GM18511 (cell line): ENCODE results near the gene ZNF536.
"Not testable (repeated sequence)": the region's sequence is repeated elsewhere in the genome, so short reads cannot be mapped to it uniquely, and the experiment has no call there.

ENCODE experiments used
- ATAC-seq: cut with Tn5 transposase; IDR thresholded peaks from one replicate; pipeline ENCODE4 v1.9.1; 2021; ENCODE audit warnings: mild to moderate bottlenecking, moderate library complexity; ENCODE audit not compliant: unreplicated experiment

Gene ZNF536

GRCh38 chr19:30408734-30409301, 36.6 kb downstream of the ZNF536 start:
- ATAC-seq, result no peak

GRCh38 chr19:30411714-30412113, 39.5 kb downstream of the ZNF536 start:
- no peak for ATAC-seq

DNA sequence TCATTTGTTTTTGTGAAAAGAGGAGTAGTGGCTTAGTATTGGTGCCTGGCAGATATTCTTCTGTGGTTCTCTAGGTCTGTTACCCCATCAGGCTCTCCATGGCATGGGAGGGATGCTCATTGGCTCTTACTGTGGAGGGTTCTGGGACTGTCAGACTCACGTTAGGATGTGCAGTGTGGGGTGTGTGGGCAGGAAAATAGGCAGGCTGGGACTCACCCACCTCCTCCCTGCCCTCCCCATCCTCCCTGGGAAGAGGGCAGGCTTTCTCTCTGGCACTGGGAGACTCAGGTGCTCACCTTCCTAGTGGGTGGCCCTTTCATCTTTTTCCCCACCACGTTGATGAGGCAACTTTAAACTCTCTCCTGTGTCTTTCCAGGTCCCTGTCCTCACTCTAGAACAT, 44.2 kb downstream of the ZNF536 start:
- ATAC-seq, result no peak

DNA sequence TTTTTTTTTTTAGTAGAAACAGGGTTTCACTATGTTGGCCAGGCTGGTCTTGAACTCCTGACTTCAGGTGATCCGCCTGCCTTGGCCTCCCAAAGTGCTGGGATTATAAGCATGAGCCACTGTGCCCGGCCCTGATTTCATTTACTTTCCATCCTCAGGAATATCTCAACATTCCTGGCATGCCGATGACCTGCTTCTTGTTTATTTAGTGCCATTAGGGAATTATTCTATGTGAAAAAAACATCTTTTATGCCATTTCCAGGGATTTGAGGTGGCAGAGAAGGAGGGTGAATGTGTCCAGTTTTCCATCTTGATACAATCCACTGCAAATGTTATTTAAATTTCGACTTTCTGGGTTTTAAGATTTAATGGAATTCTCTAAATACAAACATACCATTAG, 45.0 kb downstream of the ZNF536 start:
- not testable (repeated sequence) for ATAC-seq

- ATAC-seq, result no peak
Measured at GRCh38 chr19:30419568-30420180, 47.5 kb downstream of the ZNF536 start.

DNA sequence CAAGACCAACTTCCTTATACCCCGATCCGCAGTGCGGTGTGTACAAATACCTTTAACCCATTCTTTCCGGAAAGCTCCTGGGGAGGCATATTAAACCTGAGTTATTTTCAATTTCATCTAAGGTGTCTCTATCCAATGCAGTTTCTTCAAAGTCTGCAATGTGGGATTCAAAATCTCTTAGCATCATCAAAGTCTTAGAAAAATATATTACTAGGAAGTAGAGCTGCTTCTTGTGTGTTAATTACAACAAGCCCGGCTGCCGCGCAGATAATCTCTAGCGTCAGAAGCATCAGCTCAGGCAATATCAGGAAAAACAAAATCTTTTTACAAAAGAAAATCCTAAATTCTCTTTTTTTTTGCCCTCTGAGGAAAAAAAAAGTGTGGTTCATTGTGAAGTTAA, 48.1 kb downstream of the ZNF536 start:
- ATAC-seq, result no peak

DNA sequence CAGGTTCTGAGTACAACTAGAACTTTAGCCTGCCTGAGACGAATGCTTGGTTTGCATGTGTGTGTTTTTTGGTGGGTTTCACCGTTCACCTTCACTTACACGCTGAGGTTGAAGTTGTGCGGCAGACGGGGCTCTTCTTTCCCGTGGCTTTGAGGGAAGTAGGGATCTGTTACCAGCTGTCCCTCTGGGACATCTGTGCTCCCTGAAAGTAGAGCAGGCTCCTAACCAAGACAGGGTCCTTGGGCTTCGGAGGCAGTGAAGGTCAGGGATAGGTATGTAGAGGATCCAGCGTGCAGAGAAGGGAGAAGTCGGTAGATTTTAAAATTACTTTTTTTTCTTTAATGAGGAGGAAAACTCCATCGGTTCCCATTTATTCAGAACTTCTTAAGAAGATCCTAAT, 48.7 kb downstream of the ZNF536 start:
- no peak for ATAC-seq

DNA sequence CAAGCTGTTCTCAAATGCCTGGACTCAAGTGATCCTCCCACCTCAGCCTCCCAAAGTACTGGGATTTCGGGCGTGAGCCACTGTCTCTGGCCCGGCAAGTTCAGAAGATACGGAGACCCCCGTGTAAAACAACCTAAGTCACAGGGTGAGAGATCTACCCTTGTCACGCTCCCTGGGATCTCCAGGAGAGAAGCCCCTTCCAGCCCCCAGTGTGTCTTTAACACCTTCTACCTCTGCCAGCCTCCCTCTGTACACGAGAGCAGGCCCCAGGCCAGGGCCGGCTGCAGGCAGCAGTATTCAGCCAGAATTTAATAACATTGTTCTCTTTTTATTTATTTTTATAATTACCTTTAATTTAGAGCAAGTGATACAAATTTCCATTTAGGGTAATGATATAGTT, 49.4 kb downstream of the ZNF536 start:
- no peak for ATAC-seq

GRCh38 chr19:30423481-30423880, 51.3 kb downstream of the ZNF536 start:
- ATAC-seq, result no peak

- ATAC-seq, result no peak
Measured at GRCh38 chr19:30425885-30426838, 54.0 kb downstream of the ZNF536 start.

DNA sequence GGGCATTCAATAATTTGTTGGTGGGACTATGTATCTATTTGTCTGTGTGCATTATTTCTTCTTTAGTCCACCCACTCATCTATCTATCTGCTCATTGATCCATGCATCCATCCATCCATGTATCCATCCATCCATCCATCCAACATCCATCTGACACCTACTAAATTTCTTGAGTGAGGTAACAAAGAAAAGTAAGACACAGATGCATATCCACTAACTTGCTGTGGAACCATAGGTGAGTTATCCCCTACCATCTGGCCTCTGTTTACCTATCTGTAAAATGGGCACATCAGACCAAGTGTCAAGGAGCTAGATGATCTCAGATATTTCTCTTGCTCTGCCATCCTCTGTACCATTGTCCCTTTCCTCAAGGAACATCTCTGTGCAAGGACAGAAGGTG, 54.7 kb downstream of the ZNF536 start:
- no peak for ATAC-seq

DNA sequence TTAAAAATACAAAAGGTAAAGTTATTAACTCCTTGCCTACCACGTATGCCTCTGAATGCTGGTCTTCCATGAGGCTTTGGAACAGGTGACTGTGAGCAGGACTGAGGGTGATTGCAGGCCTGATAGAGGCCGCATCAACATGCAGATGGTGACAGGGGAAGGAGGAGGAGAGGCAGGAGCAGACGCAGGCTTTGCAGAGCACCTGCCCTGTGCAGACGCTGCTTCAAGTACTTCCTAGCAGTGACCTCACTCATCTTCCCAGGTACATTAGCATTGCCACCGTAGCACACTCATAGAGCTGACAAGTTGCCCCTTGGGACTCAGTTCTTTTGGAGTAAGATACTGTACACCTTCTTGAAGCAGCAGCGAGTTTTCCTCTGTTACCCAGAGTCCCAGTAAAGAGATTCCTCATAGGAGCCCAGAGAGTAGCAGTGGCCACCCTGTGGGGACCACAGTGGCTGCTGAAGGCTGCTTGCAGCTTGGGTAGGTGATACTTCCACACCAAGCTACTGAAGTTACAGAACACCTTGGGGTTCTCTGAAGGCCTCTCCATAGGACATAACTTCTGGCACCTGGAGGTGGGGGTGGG, 56.0 kb downstream of the ZNF536 start:
- ATAC-seq, result no peak

DNA sequence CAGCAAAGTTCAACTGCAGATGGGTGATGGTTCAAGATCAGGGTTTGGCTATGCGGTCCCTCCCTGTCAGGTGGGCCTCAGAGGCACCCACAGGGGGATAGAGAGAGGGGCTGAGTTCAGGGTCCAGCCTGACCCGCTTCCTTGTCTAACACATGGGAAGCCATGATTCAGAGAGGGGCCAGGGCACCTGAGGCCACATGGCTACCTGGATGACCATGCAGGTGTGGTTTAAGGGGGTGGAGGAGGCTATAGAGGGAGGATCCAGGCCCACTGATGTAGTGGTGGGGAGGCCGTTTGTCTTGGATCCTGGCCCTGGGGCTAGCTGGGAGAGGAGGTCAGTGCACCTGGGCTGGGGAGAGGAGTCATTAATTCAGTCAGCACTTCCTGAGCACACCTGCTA, 56.7 kb downstream of the ZNF536 start:
- ATAC-seq, result no peak

GRCh38 chr19:30430206-30430734, 58.1 kb downstream of the ZNF536 start:
- ATAC-seq, result no peak

DNA sequence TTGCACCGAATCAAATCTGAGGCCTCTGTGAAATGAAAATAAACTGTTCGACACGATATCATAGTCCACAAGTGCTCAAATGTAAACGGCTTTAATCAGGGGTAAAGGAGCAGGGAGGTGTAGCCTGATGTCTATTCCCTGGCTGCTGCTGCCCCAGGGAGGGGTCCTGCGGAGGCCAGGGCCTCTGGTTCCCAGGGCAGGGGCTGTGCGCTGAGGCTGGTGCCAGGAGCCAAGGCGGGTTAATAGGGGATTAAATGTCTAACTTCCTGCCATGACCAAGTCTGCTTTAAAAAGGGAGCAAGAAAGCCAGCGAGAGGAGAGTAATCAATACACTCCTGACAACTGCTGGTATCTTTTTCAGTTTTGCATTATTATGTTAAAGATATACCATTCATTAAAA, 59.4 kb downstream of the ZNF536 start:
- no peak for ATAC-seq

DNA sequence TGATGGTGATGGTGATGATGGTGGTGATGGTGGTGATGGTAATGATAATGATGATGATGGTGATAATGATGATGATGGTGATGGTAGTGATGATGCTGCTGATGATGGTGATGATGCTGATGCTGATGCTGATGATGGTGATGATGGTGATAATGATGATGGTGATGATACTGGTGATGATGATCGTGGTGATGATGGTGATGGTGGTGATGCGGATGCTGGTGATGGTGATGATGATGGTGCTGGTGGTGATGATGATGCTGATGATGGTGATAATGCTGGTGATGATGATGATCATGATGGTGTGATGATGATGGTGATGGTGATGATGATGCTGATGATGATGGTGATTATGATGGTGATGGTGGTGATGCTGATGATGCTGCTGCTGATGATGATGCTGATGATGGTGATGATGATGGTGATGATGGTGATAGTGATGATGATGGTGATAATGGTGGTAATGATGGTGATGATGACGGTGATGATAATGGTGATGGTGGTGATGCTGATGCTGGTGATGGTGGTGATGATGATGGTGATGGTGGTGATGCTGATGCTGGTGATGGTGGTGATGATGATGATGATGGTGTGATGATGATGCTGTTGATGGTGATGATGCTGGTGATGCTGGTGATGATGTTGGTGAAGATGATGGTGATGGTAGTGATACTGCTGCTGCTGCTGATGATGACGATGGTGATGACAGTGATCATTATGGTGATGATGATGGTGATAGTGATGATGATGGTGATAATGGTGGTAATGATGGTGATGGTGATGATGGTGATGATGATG, 62.8 kb downstream of the ZNF536 start:
- no peak for ATAC-seq

DNA sequence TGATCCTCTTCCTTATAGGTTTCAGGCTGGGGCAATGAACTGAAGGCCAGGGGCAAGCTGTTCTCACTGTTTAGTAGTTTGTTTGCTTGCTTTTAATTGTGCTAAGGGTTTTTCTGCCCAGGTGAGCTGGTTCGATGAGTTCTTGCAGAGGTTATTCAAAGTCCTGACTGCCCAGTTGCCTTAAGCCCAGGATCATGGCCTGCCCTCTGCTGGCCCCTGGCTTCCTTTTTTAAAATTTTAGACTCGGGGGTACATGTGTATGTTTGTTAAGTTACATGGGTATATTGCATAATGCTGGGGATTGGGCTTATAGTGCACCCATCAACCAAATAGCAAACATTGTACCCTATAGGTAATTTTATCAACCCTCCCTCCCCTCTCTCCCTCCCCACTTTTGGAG, 65.7 kb downstream of the ZNF536 start:
- ATAC-seq, result no peak

DNA sequence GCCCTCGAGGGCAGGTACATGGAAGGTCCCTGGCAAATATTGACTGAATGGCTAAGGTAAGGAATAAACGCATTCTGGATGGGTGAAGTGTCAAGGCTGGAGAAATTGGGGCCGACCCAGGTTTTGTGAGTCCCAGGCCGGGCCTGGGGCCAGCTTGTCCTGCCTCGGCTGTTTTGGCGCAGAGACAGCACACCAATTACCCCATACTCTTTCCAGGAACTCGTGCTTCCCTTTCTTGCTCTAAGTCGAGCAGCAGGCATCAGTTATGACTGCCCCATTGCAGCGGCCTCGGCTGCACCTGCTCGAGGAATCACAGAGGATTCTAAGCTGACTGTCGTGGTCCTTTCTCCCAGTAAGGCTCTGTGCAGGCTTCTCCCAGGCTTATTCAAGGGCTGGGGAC, 67.1 kb downstream of the ZNF536 start:
- ATAC-seq, result no peak

GRCh38 chr19:30441011-30441410, 68.8 kb downstream of the ZNF536 start:
- no peak for ATAC-seq

- ATAC-seq, result no peak
Measured at GRCh38 chr19:30442674-30443073, 70.5 kb downstream of the ZNF536 start.
